ENCODE results near the gene EPAS1. TPM values are rescaled to one million over a fixed set of nuclear protein-coding genes. Genes with fewer than 3 reads are reported as not detected.
A peak's percentile ranks its signal among the peaks of the same experiment; 100 is the strongest.

EPAS1 gene
- total and polyA plus RNA-seq, 4 donors: 26.2 to 193 (median 61.1) TPM

DNA sequence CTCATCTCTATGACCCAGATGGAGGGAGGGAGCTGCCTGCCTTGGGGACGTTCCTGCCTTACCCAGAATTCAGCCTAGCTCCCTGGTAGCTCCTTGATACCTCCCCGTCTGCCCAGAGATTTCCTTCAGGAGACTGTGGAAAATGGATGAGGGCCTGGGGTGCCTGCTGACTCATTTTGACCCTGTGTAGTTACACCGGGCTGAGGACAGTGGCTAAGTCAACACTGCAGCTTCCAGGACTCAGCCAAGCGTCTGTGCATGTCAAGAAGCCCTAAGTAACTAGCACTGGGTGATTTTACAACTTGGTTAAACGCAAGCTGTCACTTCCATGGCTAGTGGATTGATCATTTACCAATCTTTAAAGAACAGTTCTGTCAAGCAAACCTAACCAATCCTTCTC, 23.3 kb upstream of the EPAS1 start:
- H3K9me3 ChIP-seq (ENCODE audit: control insufficient read depth in 4 of 4, low read length in 3 of 4): no peaks in the 10 kb centered on the region
- H3K4me1 ChIP-seq (ENCODE audit: control insufficient read depth in 4 of 4, insufficient read depth in 4 of 4, low read length in 3 of 4): peaks cover 2 to 11% (median 5%) of the 10 kb centered on the region in 4 donors
- no peak overlapping the region for H3K9ac ChIP-seq (ENCODE audit: low read depth in 1 of 2, low read length in 2 of 2)
- DNase-seq (ENCODE audit: low spot score): no peak
- TF ChIP-seq TAF1 (conservative IDR thresholded peaks at IDR 0.05) (no peak), HNF4G (IDR thresholded peaks at IDR 0.05) (no peak), EGR1 (IDR thresholded peaks at IDR 0.05; ENCODE audit: low read depth in 2 of 2) (no peak), RAD21 (IDR thresholded peaks at IDR 0.05) (no peak), NR2F2 (IDR thresholded peaks at IDR 0.05) (no peak), SP1 (IDR thresholded peaks at IDR 0.05) (no peak), FOXA1 (IDR thresholded peaks at IDR 0.05) (no peak), YY1 (IDR thresholded peaks at IDR 0.05) (no peak), GABPA (IDR thresholded peaks at IDR 0.05 in 1 of 2, conservative IDR thresholded peaks at IDR 0.05 in 1 of 2) (no peak), RXRA (IDR thresholded peaks at IDR 0.05) (no peak)
- TF ChIP-seq, protein P1, sequence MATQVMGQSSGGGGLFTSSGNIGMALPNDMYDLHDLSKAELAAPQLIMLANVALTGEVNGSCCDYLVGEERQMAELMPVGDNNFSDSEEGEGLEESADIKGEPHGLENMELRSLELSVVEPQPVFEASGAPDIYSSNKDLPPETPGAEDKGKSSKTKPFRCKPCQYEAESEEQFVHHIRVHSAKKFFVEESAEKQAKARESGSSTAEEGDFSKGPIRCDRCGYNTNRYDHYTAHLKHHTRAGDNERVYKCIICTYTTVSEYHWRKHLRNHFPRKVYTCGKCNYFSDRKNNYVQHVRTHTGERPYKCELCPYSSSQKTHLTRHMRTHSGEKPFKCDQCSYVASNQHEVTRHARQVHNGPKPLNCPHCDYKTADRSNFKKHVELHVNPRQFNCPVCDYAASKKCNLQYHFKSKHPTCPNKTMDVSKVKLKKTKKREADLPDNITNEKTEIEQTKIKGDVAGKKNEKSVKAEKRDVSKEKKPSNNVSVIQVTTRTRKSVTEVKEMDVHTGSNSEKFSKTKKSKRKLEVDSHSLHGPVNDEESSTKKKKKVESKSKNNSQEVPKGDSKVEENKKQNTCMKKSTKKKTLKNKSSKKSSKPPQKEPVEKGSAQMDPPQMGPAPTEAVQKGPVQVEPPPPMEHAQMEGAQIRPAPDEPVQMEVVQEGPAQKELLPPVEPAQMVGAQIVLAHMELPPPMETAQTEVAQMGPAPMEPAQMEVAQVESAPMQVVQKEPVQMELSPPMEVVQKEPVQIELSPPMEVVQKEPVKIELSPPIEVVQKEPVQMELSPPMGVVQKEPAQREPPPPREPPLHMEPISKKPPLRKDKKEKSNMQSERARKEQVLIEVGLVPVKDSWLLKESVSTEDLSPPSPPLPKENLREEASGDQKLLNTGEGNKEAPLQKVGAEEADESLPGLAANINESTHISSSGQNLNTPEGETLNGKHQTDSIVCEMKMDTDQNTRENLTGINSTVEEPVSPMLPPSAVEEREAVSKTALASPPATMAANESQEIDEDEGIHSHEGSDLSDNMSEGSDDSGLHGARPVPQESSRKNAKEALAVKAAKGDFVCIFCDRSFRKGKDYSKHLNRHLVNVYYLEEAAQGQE (IDR thresholded peaks at IDR 0.05): no peak
- TF ChIP-seq, protein P2, sequence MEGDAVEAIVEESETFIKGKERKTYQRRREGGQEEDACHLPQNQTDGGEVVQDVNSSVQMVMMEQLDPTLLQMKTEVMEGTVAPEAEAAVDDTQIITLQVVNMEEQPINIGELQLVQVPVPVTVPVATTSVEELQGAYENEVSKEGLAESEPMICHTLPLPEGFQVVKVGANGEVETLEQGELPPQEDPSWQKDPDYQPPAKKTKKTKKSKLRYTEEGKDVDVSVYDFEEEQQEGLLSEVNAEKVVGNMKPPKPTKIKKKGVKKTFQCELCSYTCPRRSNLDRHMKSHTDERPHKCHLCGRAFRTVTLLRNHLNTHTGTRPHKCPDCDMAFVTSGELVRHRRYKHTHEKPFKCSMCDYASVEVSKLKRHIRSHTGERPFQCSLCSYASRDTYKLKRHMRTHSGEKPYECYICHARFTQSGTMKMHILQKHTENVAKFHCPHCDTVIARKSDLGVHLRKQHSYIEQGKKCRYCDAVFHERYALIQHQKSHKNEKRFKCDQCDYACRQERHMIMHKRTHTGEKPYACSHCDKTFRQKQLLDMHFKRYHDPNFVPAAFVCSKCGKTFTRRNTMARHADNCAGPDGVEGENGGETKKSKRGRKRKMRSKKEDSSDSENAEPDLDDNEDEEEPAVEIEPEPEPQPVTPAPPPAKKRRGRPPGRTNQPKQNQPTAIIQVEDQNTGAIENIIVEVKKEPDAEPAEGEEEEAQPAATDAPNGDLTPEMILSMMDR (IDR thresholded peaks at IDR 0.05; ENCODE audit: low read depth, low read length, missing input control): no peak
- TF ChIP-seq, protein P3, sequence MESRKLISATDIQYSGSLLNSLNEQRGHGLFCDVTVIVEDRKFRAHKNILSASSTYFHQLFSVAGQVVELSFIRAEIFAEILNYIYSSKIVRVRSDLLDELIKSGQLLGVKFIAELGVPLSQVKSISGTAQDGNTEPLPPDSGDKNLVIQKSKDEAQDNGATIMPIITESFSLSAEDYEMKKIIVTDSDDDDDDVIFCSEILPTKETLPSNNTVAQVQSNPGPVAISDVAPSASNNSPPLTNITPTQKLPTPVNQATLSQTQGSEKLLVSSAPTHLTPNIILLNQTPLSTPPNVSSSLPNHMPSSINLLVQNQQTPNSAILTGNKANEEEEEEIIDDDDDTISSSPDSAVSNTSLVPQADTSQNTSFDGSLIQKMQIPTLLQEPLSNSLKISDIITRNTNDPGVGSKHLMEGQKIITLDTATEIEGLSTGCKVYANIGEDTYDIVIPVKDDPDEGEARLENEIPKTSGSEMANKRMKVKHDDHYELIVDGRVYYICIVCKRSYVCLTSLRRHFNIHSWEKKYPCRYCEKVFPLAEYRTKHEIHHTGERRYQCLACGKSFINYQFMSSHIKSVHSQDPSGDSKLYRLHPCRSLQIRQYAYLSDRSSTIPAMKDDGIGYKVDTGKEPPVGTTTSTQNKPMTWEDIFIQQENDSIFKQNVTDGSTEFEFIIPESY (IDR thresholded peaks at IDR 0.05): no peak
- TF ChIP-seq, protein P4, sequence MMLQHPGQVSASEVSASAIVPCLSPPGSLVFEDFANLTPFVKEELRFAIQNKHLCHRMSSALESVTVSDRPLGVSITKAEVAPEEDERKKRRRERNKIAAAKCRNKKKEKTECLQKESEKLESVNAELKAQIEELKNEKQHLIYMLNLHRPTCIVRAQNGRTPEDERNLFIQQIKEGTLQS (IDR thresholded peaks at IDR 0.05): no peak
- 63% methylated on average over 5 of the region's 5 CpGs for WGBS
- no peak overlapping the region for H3K27ac ChIP-seq (ENCODE audit: low read depth in 1 of 2, low read length in 2 of 2)
- H3K36me3 ChIP-seq (ENCODE audit: control insufficient read depth in 4 of 4, insufficient read depth in 3 of 4, low read depth in 1 of 4, low read length in 3 of 4): no peaks in the 10 kb centered on the region
- H3K4me3 ChIP-seq (ENCODE audit: low read depth in 1 of 3, low read length in 3 of 3): no peak overlapping the region
- H3K27me3 ChIP-seq (ENCODE audit: control insufficient read depth in 4 of 4, insufficient read depth in 4 of 4, low read length in 3 of 4): no peaks in the 10 kb centered on the region

DNA sequence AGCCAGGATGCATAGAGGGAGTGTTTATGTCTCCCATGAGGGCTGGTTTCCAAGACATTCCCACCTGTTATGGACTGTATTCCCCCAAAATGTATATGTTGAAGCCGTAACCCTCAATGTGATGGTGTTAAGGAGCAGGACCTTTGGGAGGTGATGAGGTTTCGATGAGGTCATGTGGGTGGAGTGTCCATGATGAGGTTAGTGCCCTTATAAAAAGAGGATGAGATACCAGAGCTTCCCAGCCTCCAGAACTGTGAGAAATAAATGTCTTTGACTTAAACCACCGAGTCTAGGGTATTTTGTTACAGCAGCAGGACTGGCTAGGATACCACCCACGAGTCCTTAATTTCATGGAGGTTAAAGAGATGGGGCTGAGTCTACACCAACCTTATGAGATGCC, 22.6 kb upstream of the EPAS1 start:
- DNase-seq (ENCODE audit: low spot score): no peak
- no peak overlapping the region for H3K4me3 ChIP-seq (ENCODE audit: low read depth in 1 of 3, low read length in 3 of 3)

More for the DNA sequence above, 22.6 kb upstream of the EPAS1 start:
- Histone ChIP-seq H3K36me3 (ENCODE audit: control insufficient read depth in 4 of 4, insufficient read depth in 3 of 4, low read depth in 1 of 4, low read length in 3 of 4) (no peaks in the 10 kb centered on the region), H3K27me3 (ENCODE audit: control insufficient read depth in 4 of 4, insufficient read depth in 4 of 4, low read length in 3 of 4) (no peaks in the 10 kb centered on the region), H3K9me3 (ENCODE audit: control insufficient read depth in 4 of 4, low read length in 3 of 4) (no peaks in the 10 kb centered on the region), H3K4me1 (ENCODE audit: control insufficient read depth in 4 of 4, insufficient read depth in 4 of 4, low read length in 3 of 4) (peaks cover 2 to 11% (median 5%) of the 10 kb centered on the region in 4 donors), H3K9ac (ENCODE audit: low read depth in 1 of 2, low read length in 2 of 2) (no peak overlapping the region), H3K27ac (ENCODE audit: low read depth in 1 of 2, low read length in 2 of 2) (peak overlapping the region in 1 of 2 donors; percentile 49)
- WGBS: 93% methylated on average over 4 of the region's 4 CpGs
- TF ChIP-seq NR2F2 (IDR thresholded peaks at IDR 0.05): no peak
- TF ChIP-seq FOXA1 (IDR thresholded peaks at IDR 0.05): no peak
- TF ChIP-seq YY1 (IDR thresholded peaks at IDR 0.05): no peak
- no peak for TF ChIP-seq EGR1 (IDR thresholded peaks at IDR 0.05; ENCODE audit: low read depth in 2 of 2)
- TF ChIP-seq HNF4G (IDR thresholded peaks at IDR 0.05): no peak
- TF ChIP-seq GABPA (IDR thresholded peaks at IDR 0.05 in 1 of 2, conservative IDR thresholded peaks at IDR 0.05 in 1 of 2): no peak
- TF ChIP-seq SP1 (IDR thresholded peaks at IDR 0.05): no peak
- TF ChIP-seq RAD21 (IDR thresholded peaks at IDR 0.05): no peak

All from liver (tissue), 9 donors.